Adrenal gland (tissue), 19 donors: ENCODE measurements around the gene GMDS. TPM values are rescaled to one million over a fixed set of nuclear protein-coding genes. Genes with fewer than 3 reads are reported as not detected.

ENCODE experiments used
- DNase-seq, 7 donors: peaks; one replicate each; pipeline ENCODE4 v3.0.0-alpha.2; 2019 to 2020
- H3K27ac ChIP-seq, 5 donors: fragments of 200-600 bp; sonication (generic) in 4 of 5; 1 replicate in 3 of 5; 2 replicates in 2 of 5; pipeline versions ENCODE4 v1.5.1 to v1.8.0; 2016 to 2020; ENCODE audit warnings: mild to moderate bottlenecking in 1 of 5
- H3K27me3 ChIP-seq: fragments of 200-600 bp; 2 replicates; pipeline ENCODE4 v1.8.0; 2021
- H3K36me3 ChIP-seq, 2 donors: fragments of 200-600 bp; replicated peaks in 1 of 2; 1 replicate in 1 of 2; 2 replicates in 1 of 2; pipeline versions ENCODE4 v1.5.1 to v1.8.0; 2018 to 2022
- H3K4me1 ChIP-seq, 2 donors: fragments of 200-600 bp; replicated peaks in 1 of 2; 1 replicate in 1 of 2; 2 replicates in 1 of 2; pipeline versions ENCODE4 v1.5.1 to v1.8.0; 2018 to 2021
- H3K4me3 ChIP-seq, 4 donors: fragments of 200-600 bp; sonication (generic) in 3 of 4; one replicate each; pipeline ENCODE4 v1.5.1; 2016 to 2018
- H3K9me3 ChIP-seq, 3 donors: fragments of 200-600 bp; sonication (generic) in 1 of 3; replicated peaks in 1 of 3; 1 replicate in 2 of 3; 2 replicates in 1 of 3; pipeline versions ENCODE4 v1.5.1 to v1.8.0; 2016 to 2021
- POLR2A ChIP-seq, 2 donors: fragments of 450-650 bp; IDR thresholded peaks; one replicate each; pipeline ENCODE4 v1.6.1; 2017; ENCODE audit warnings: antibody characterized with exemption in 2 of 2, mild to moderate bottlenecking in 2 of 2, moderate library complexity in 1 of 2
- whole genome bisulfite sequencing, 4 donors: extraction: QIAGEN DNeasy Blood & Tissue Kit in 2 of 4; methylation state at CpG; one replicate each; pipeline versions ENCODE4 v1.1.5 to v1.1.7; 2013 to 2017; 5-methylcytosine and 5-hydroxymethylcytosine counted together
- intact Hi-C, 2 donors: fragments of 100-400 bp; cut with DNase I; formaldehyde crosslinking; loops; one replicate each; pipeline versions ENCODE4 v1.14.1 to v1.15.0; 2022 to 2023
- long read RNA-seq, 10 donors: library from polyadenylated mRNA in 3 of 10; unstranded in 2 of 10; stranded (forward) in 1 of 10; transcript quantifications; one replicate each; pipeline ENCODE4 v2.0.0 and lab custom pipeline, GENCODE V29; 2021 to 2026
- polyA plus RNA-seq, 3 donors: library from polyadenylated mRNA; stranded (reverse); fragments of 200-250 nt in 2 of 3; fragments of 350-450 nt in 1 of 3; fragmentation: Illumina TruSeq in 1 of 3; extraction: RNeasy Lipid Tissue Mini Kit (QIAGEN cat#74804) in 1 of 3; gene quantifications; one replicate each; pipeline ENCODE4 v1.2.3, GENCODE V29; 2013 to 2014
- total RNA-seq, 9 donors: library from RNA; depleted of rRNA in 4 of 9; stranded (reverse); fragments of >200 nt in 4 of 9; fragments of 120-200 nt in 1 of 9; fragmentation: NEBNext Ultra II Directional in 1 of 9; extraction: Animal tissue kit (Norgen Biotek cat#: 25700) in 1 of 9; gene quantifications; one replicate each; pipeline versions ENCODE4 v1.1.0 to v1.2.4, GENCODE V29; 2013 to 2023
- TF ChIP-seq, protein P1 (sequence below), 6 experiments: fragments of 450-650 bp in 4 of 6; fragments of 200-600 bp in 2 of 6; sonication (generic) in 1 of 6; IDR thresholded peaks; 1 replicate in 5 of 6; 2 replicates in 1 of 6; pipeline versions ENCODE4 v1.5.1 to v1.8.0; 2016 to 2021; ENCODE audit warnings: antibody characterized with exemption in 6 of 6, mild to moderate bottlenecking in 2 of 6, moderate library complexity in 1 of 6
- donor health status: healthy with polysubstance abuse.
- donor health status: Bipolar disorder and iron deficiency.
- donor health status: DM: yes; HTN: yes; CAD: no.
- donor health status: DM: no; HTN: no; CAD: no.
- donor health status: DM: no; HTN: no; CAD: no.
- donor health status: DM: yes; HTN: yes; CAD: no.

Gene GMDS
- total RNA-seq (10 to 100 TPM in 7 of 9 donors, 1 to 10 TPM in 2; 8.5 to 21.8 (median 11.0) TPM), polyA plus RNA-seq (10 to 100 TPM; 18.3 to 39.2 (median 23.2) TPM)
- long read RNA-seq, donor 1, partial matches to known transcripts = 0 of 5 reads
- long read RNA-seq, donor 1, other reads (novel, unspliced or antisense) = 0 of 5 reads
- long read RNA-seq, donor 2, partial matches to known transcripts = 0 of 4 reads
- long read RNA-seq, donor 2, other reads (novel, unspliced or antisense) = 0 of 4 reads
- long read RNA-seq, donor 3, partial matches to known transcripts = 0 of 6 reads
- long read RNA-seq, donor 3, other reads (novel, unspliced or antisense) = 0 of 6 reads
- long read RNA-seq, donor 4, transcript GMDS-205 (3 exons, 567 nt) = minor isoform, 5 of 21 reads
- long read RNA-seq, donor 4, transcript GMDS-202 (11 exons, 1,752 nt) = major isoform, 12 of 21 reads
- long read RNA-seq, donor 4, partial matches to known transcripts = 1 of 21 reads
- long read RNA-seq, donor 4, other reads (novel, unspliced or antisense) = 2 of 21 reads
- long read RNA-seq, donor 5, transcript GMDS-202 (11 exons, 1,752 nt) = major isoform, 14 of 18 reads
- long read RNA-seq, donor 5, partial matches to known transcripts = 0 of 18 reads
- long read RNA-seq, donor 5, other reads (novel, unspliced or antisense) = 3 of 18 reads
- long read RNA-seq, donor 6, transcript GMDS-202 (11 exons, 1,752 nt) = major isoform, 5 of 8 reads
- long read RNA-seq, donor 6, partial matches to known transcripts = 2 of 8 reads
- long read RNA-seq, donor 6, other reads (novel, unspliced or antisense) = 1 of 8 reads
- long read RNA-seq, donor 7, transcript GMDS-205 (3 exons, 567 nt) = major isoform, 5 of 6 reads
- long read RNA-seq, donor 7, partial matches to known transcripts = 0 of 6 reads
- long read RNA-seq, donor 7, other reads (novel, unspliced or antisense) = 0 of 6 reads
- long read RNA-seq, donor 8, transcript GMDS-205 (3 exons, 567 nt) = major isoform, 6 of 11 reads
- long read RNA-seq, donor 8, partial matches to known transcripts = 0 of 11 reads
- long read RNA-seq, donor 8, other reads (novel, unspliced or antisense) = 0 of 11 reads
- long read RNA-seq, donor 9, partial matches to known transcripts = 0 of 5 reads
- long read RNA-seq, donor 9, other reads (novel, unspliced or antisense) = 0 of 5 reads
- long read RNA-seq, donor 10, partial matches to known transcripts = 0 of 7 reads
- long read RNA-seq, donor 10, other reads (novel, unspliced or antisense) = 0 of 7 reads

DNA sequence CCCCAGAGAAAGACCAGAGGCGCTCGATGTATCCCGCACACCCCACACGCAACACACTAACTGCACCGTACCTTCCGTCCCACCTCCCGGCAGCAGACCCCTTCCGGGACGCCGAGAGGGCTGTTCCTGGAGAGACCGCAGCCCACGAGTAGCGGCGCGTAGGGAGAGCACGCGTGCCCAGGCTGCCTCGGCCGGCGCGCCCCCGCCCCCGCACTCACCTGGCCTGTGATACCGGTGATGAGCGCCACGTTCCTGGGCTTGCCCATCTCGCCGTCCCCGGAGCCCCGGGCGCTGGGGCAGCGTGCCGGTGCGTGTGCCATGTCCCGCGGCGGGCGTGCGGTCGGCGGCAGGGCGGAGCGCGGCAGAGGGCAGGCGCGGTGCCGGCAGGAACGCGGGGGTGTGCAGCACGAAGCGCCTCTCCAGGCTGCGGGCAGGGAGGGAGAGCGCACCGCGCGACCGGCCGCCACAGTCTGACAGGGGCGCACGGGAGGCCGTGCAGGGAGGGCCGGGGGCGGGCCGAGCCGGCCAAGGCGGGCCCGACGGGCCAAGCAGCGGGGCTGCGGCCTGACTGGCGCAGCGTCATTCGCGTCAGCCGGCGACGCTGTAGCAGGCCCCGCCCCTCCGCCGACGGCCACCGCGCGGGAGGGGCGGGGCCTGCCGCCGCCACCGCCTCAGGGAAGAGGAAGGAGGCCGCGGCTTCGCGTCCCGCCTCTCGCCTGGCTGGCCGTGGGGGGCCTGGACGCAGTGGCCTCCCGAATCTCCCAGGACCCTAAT lies at the start of gene GMDS:
TSS of gene GMDS (minus strand) at position 503 of the 774 bp plus-strand sequence.
- H3K9me3 ChIP-seq = no peaks in the 10 kb centered on the region
- no peaks in the 10 kb centered on the region for H3K27me3 ChIP-seq
- H3K4me3 ChIP-seq = peak within 1 kb of the TSS; percentile 49 to 86 (median 77)
- H3K4me1 ChIP-seq = peaks cover 0 to 6% of the 10 kb centered on the region in 2 donors
- peak; percentile 75 to 90 for TF ChIP-seq POLR2A (IDR thresholded peaks at IDR 0.05)
- TF ChIP-seq, protein P1, sequence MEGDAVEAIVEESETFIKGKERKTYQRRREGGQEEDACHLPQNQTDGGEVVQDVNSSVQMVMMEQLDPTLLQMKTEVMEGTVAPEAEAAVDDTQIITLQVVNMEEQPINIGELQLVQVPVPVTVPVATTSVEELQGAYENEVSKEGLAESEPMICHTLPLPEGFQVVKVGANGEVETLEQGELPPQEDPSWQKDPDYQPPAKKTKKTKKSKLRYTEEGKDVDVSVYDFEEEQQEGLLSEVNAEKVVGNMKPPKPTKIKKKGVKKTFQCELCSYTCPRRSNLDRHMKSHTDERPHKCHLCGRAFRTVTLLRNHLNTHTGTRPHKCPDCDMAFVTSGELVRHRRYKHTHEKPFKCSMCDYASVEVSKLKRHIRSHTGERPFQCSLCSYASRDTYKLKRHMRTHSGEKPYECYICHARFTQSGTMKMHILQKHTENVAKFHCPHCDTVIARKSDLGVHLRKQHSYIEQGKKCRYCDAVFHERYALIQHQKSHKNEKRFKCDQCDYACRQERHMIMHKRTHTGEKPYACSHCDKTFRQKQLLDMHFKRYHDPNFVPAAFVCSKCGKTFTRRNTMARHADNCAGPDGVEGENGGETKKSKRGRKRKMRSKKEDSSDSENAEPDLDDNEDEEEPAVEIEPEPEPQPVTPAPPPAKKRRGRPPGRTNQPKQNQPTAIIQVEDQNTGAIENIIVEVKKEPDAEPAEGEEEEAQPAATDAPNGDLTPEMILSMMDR (IDR thresholded peaks at IDR 0.05) = peak in 1 of 6 experiments; percentile 18
- intact Hi-C loops = no loop called here
- 0 to 1% (median 1%) methylated on average over 15 to 97 of the region's 97 CpGs for WGBS, 4 donors
- peaks cover 0 to 9% of the 10 kb centered on the region in 2 donors for H3K36me3 ChIP-seq
- peak within 1 kb of the TSS in 4 of 5 donors; percentile 68 to 87 (median 80) for H3K27ac ChIP-seq
- peak; percentile 78 to 89 (median 84) for DNase-seq

DNA sequence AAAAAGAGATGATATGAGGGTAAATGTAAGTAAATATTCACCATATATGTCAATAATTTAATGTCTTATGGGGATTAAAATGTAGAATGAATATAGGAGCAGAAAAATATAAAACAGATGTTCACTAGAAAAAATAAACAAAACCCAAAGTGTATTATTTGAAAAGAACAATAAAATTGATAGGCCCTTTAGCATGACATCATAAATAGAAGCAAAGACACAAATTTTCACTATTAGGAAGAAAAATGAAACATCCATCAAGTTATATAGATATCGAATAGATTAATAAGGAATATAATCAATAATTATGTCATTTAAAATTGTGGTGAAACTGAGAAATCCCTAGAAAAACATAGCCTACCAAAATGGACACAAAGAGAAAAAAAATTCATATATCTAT lies 40.1 kb upstream of the GMDS start:
- Histone ChIP-seq H3K36me3 (no peaks in the 10 kb centered on the region), H3K4me3 (no peak overlapping the region), H3K9me3 (no peaks in the 10 kb centered on the region), H3K27ac (no peak overlapping the region), H3K4me1 (no peaks in the 10 kb centered on the region), H3K27me3 (no peaks in the 10 kb centered on the region)
- DNase-seq = no peak
- 95 to 100% (median 98%) methylated on average over 1 of the region's 1 CpG for whole genome bisulfite sequencing, 4 donors
- intact Hi-C loops = no loop called here
- TF ChIP-seq, protein P1 (IDR thresholded peaks at IDR 0.05) = no peak
- no peak for TF ChIP-seq POLR2A (IDR thresholded peaks at IDR 0.05)

DNA sequence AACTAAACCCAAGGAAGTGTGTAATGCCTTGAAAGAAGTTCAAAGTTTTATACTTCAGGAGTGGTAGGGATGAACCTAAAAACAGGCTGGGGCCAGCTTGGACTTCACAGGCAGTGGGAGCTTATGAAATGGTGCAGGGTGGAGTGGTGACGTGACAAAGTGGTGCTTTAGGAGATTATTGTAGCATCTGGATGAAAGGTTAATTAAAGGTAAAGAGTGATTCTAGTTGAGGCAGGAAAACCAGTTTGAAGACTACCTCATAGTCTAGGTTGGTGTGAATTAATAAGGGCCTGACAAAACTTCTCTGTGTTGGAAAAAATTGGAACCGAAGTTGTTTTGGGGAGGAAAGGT lies 30.5 kb upstream of the GMDS start:
- intact Hi-C loops = no loop called here
- H3K36me3 ChIP-seq = peaks cover 0 to 6% of the 10 kb centered on the region in 2 donors
- no peaks in the 10 kb centered on the region for H3K27me3 ChIP-seq
- 88 to 100% (median 96%) methylated on average over 2 of the region's 2 CpGs for WGBS, 4 donors
- TF ChIP-seq POLR2A (IDR thresholded peaks at IDR 0.05) = no peak
- TF ChIP-seq, protein P1 (IDR thresholded peaks at IDR 0.05) = no peak
- no peak for DNase-seq
- H3K27ac ChIP-seq = no peak overlapping the region
- H3K9me3 ChIP-seq = no peaks in the 10 kb centered on the region
- H3K4me1 ChIP-seq = no peaks in the 10 kb centered on the region
- no peak overlapping the region for H3K4me3 ChIP-seq
